Breast epithelium (tissue), 4 donors: ENCODE results near the gene CETP. TPM values are rescaled to one million over a fixed set of nuclear protein-coding genes. Genes with fewer than 3 reads are reported as not detected.

Experiments
- DNase-seq, 2 donors: peaks; one replicate each; pipeline ENCODE4 v3.0.0-alpha.2; 2019; ENCODE audit warnings: low spot score in 2 of 2
- H3K27ac ChIP-seq, 2 donors: fragments of 200-600 bp; sonication (generic) in 1 of 2; one replicate each; pipeline ENCODE4 v1.5.1; 2016 to 2019; ENCODE audit warnings: mild to moderate bottlenecking in 1 of 2
- H3K27me3 ChIP-seq, 2 donors: fragments of 200-600 bp; sonication (generic) in 1 of 2; one replicate each; pipeline versions ENCODE4 v1.5.1 to v1.6.0; 2017 to 2019; ENCODE audit warnings: control low read depth in 1 of 2, mild to moderate bottlenecking in 1 of 2
- H3K36me3 ChIP-seq: fragments of 200-600 bp; one replicate; pipeline ENCODE4 v1.5.1; 2019
- H3K4me1 ChIP-seq, 2 donors: fragments of 200-600 bp; sonication (generic); one replicate each; pipeline ENCODE4 v1.5.1; 2016 to 2019; ENCODE audit warnings: control low read depth in 1 of 2
- H3K4me3 ChIP-seq, 3 donors: fragments of 200-600 bp; sonication (generic); 1 replicate in 2 of 3; 2 replicates in 1 of 3; pipeline ENCODE4 v1.5.1; 2016 to 2019; ENCODE audit warnings: mild to moderate bottlenecking in 3 of 3, moderate library complexity in 2 of 3
- H3K9me3 ChIP-seq, 2 donors: fragments of 200-600 bp; sonication (generic) in 1 of 2; one replicate each; pipeline ENCODE4 v1.5.1; 2016 to 2019; ENCODE audit warnings: control low read depth in 1 of 2
- POLR2A ChIP-seq: fragments of 450-650 bp; IDR thresholded peaks from one replicate; pipeline ENCODE4 v1.6.1; 2016; ENCODE audit warnings: antibody characterized with exemption, mild to moderate bottlenecking, moderate library complexity
- POLR2AphosphoS5 ChIP-seq, 3 donors: sonication (generic); formaldehyde crosslinking; IDR thresholded peaks; one replicate each; pipeline ENCODE4 v1.6.1; 2017; ENCODE audit warnings: antibody characterized with exemption in 3 of 3
- intact Hi-C: fragments of 100-400 bp; cut with DNase I; formaldehyde crosslinking; loops from one replicate; pipeline ENCODE4 v1.15.1; 2023; ENCODE audit warnings: low total_unique reads
- total RNA-seq, 3 donors: library from RNA; depleted of rRNA; stranded (reverse); fragments of >200 nt; gene quantifications; one replicate each; pipeline ENCODE4 v1.1.0, GENCODE V29; 2016
- TF ChIP-seq, protein P1 (sequence below), 3 donors: fragments of 450-650 bp; IDR thresholded peaks; one replicate each; pipeline ENCODE4 v1.5.1; 2016 to 2017; ENCODE audit warnings: antibody characterized with exemption in 3 of 3, mild to moderate bottlenecking in 3 of 3, moderate library complexity in 3 of 3

CETP gene
- total RNA-seq, 3 donors from 2014 or later: 0.44 to 0.80 (median 0.66) TPM

GRCh38 chr16:56995136-56995805, 33.5 kb downstream of the CETP start:
- no peaks in the 10 kb centered on the region for H3K36me3 ChIP-seq
- no peaks in the 10 kb centered on the region for H3K9me3 ChIP-seq
- intact Hi-C loops: no loop called here
- no peak for DNase-seq
- no peaks in the 10 kb centered on the region for H3K27me3 ChIP-seq
- peaks cover 0 to 2% of the 10 kb centered on the region in 2 donors for H3K4me1 ChIP-seq
- no peak for TF ChIP-seq POLR2A
- TF ChIP-seq POLR2AphosphoS5 (IDR thresholded peaks at IDR 0.05): no peak
- TF ChIP-seq, protein P1, sequence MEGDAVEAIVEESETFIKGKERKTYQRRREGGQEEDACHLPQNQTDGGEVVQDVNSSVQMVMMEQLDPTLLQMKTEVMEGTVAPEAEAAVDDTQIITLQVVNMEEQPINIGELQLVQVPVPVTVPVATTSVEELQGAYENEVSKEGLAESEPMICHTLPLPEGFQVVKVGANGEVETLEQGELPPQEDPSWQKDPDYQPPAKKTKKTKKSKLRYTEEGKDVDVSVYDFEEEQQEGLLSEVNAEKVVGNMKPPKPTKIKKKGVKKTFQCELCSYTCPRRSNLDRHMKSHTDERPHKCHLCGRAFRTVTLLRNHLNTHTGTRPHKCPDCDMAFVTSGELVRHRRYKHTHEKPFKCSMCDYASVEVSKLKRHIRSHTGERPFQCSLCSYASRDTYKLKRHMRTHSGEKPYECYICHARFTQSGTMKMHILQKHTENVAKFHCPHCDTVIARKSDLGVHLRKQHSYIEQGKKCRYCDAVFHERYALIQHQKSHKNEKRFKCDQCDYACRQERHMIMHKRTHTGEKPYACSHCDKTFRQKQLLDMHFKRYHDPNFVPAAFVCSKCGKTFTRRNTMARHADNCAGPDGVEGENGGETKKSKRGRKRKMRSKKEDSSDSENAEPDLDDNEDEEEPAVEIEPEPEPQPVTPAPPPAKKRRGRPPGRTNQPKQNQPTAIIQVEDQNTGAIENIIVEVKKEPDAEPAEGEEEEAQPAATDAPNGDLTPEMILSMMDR (IDR thresholded peaks at IDR 0.05): no peak
- H3K27ac ChIP-seq: no peak overlapping the region
- H3K4me3 ChIP-seq: no peak overlapping the region

DNA sequence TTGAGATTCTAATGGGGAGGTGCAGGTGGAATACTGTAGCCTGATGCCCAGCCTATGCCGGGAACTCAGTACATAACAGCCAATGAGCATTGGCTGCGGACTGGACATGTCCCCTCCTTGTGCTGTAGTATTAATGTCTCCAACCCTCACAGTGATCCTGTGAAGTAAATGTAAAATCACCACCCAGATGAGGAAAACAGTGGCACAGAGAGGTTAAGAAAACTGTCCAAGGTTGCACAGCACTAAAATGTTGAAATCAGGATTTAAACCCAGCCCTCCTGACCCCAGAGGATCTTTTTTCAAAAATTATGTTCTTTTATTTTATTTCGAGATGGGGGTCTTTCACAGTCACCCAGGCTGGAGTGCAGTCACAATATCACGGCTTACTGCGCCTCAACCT, 35.5 kb downstream of the CETP start:
- intact Hi-C loops: no loop called here
- H3K4me1 ChIP-seq: no peaks in the 10 kb centered on the region
- DNase-seq: no peak
- H3K27ac ChIP-seq: no peak overlapping the region
- H3K36me3 ChIP-seq: no peaks in the 10 kb centered on the region
- no peaks in the 10 kb centered on the region for H3K27me3 ChIP-seq
- H3K9me3 ChIP-seq: no peaks in the 10 kb centered on the region
- H3K4me3 ChIP-seq: no peak overlapping the region
- TF ChIP-seq POLR2A (no peak), POLR2AphosphoS5 (IDR thresholded peaks at IDR 0.05) (no peak)
- TF ChIP-seq, protein P1 (IDR thresholded peaks at IDR 0.05): no peak

DNA sequence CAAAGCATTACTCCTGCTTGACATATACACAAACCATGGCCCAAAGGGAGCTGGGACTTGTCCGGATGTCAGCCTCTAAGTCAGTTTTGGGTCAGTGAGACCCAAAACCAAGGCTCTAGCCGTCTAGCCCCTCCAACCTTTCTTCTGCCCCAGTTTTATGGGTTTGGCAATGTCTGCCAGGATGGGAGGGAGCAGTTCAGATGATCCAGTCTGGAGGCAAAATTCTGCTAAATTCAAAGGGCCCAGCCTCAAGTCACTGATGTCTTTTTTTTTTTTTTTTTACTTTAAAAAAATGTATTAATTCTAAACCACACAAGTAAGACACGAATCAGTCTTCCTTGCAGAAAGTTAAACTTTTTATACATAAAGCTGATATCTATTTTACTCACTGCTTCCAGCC, 36.2 kb downstream of the CETP start:
- Histone ChIP-seq H3K36me3 (no peaks in the 10 kb centered on the region), H3K27me3 (no peaks in the 10 kb centered on the region), H3K4me3 (no peak overlapping the region), H3K9me3 (no peaks in the 10 kb centered on the region), H3K27ac (peak overlapping the region in 1 of 2 donors; percentile 28), H3K4me1 (no peaks in the 10 kb centered on the region)
- no peak for TF ChIP-seq POLR2AphosphoS5 (IDR thresholded peaks at IDR 0.05)
- intact Hi-C loops: no loop called here
- no peak for DNase-seq

DNA sequence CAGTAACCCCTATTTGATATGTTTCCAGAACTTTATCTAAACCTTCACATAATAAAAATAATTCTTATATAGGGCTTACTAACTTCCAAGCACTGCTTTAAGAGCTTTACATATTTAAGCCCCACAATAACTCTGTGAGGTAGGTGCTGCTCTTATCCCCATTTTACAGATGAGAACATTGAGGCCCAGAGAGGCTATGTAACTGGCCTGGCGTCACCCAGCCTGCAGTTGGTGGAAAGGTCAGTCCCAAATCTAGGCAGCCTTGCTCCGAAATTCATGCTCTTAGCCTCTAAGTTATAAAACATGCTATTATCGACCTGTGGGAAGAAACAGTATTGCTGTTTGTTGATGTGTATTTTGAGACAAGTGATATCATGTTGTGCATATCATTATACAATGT, 36.6 kb downstream of the CETP start:
- H3K27ac ChIP-seq: peak overlapping the region; percentile 68 to 86
- no peaks in the 10 kb centered on the region for H3K36me3 ChIP-seq
- intact Hi-C loops: no loop called here
- H3K27me3 ChIP-seq: no peaks in the 10 kb centered on the region
- no peaks in the 10 kb centered on the region for H3K9me3 ChIP-seq
- no peaks in the 10 kb centered on the region for H3K4me1 ChIP-seq
- no peak for DNase-seq
- H3K4me3 ChIP-seq: no peak overlapping the region
- TF ChIP-seq, protein P1 (IDR thresholded peaks at IDR 0.05): no peak
- TF ChIP-seq POLR2A (no peak), POLR2AphosphoS5 (IDR thresholded peaks at IDR 0.05) (no peak)

DNA sequence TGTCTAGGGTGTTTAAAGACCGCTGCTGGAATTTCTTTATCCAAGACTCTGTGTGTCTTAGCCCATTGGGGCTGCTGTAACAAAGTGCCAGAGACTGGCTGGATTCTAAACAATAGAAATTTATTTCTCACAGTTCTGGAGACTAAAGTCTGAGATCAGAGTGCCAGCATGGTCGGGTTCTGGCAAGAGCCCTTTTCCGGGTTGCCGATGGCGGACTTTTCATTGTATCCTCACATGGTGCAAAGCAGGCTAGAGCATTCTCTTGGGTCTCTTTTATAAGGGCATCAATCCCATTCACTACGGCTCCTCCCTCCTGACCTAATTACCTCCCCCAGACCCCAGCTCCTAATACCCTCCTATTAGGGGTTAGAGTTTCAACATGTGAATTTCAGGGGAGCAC, 37.1 kb downstream of the CETP start:
- Histone ChIP-seq H3K36me3 (no peaks in the 10 kb centered on the region), H3K27me3 (no peaks in the 10 kb centered on the region), H3K4me1 (no peaks in the 10 kb centered on the region), H3K9me3 (no peaks in the 10 kb centered on the region), H3K4me3 (no peak overlapping the region), H3K27ac (peak overlapping the region; percentile 68 to 86)
- no peak for DNase-seq
- intact Hi-C loops: no loop called here
- TF ChIP-seq, protein P1 (IDR thresholded peaks at IDR 0.05): no peak
- TF ChIP-seq POLR2AphosphoS5 (IDR thresholded peaks at IDR 0.05) (no peak), POLR2A (no peak)
